RWPE2 (cell line): ENCODE measurements around the gene ARL14EP.
A peak's percentile ranks its signal among the peaks of the same experiment; 100 is the strongest.

Experiments
- ATAC-seq: fragments of 200-7000 bp; cut with Tn5 transposase; 3 replicates; pipeline ENCODE4 v1.9.1; 2021; ENCODE audit warnings: low read depth
- DNase-seq: peaks from one replicate; pipeline ENCODE4 v3.0.0-alpha.2; 2020; ENCODE audit warnings: low spot score
- H3K27ac ChIP-seq: fragments of 450-650 bp; 2 replicates; pipeline ENCODE4 v1.5.1; 2017; ENCODE audit warnings: mild to moderate bottlenecking; ENCODE audit not compliant: poor library complexity, severe bottlenecking
- H3K27me3 ChIP-seq: fragments of 250-450 bp; sonication (Bioruptor Pico); 2 replicates; pipeline ENCODE4 v1.5.1; 2021; ENCODE audit warnings: mild to moderate bottlenecking, moderate library complexity; ENCODE audit not compliant: insufficient read depth, poor library complexity, severe bottlenecking
- H3K36me3 ChIP-seq: fragments of 250-450 bp; sonication (Bioruptor Pico); 2 replicates; pipeline ENCODE4 v1.5.1; 2020; ENCODE audit warnings: low read depth, mild to moderate bottlenecking, moderate library complexity
- H3K4me1 ChIP-seq: fragments of 250-450 bp; sonication (Bioruptor Pico); 2 replicates; pipeline ENCODE4 v1.5.1; 2021; ENCODE audit warnings: mild to moderate bottlenecking, moderate library complexity; ENCODE audit not compliant: insufficient read depth, poor library complexity, severe bottlenecking
- H3K4me3 ChIP-seq: fragments of 250-450 bp; sonication (Bioruptor Pico); 2 replicates; pipeline ENCODE4 v1.5.1; 2021; ENCODE audit warnings: mild to moderate bottlenecking, moderate library complexity; ENCODE audit not compliant: severe bottlenecking
- H3K9me3 ChIP-seq: fragments of 250-450 bp; sonication (Bioruptor Pico); 2 replicates; pipeline ENCODE4 v1.5.1; 2021; ENCODE audit warnings: mild to moderate bottlenecking, moderate library complexity; ENCODE audit not compliant: severe bottlenecking
- TF ChIP-seq, protein P1 (sequence below): fragments of 450-650 bp; IDR thresholded peaks from one replicate; pipeline ENCODE4 v1.5.1; 2017; ENCODE audit warnings: mild to moderate bottlenecking, moderate library complexity; ENCODE audit not compliant: poor library complexity, severe bottlenecking

The ARL14EP gene

DNA sequence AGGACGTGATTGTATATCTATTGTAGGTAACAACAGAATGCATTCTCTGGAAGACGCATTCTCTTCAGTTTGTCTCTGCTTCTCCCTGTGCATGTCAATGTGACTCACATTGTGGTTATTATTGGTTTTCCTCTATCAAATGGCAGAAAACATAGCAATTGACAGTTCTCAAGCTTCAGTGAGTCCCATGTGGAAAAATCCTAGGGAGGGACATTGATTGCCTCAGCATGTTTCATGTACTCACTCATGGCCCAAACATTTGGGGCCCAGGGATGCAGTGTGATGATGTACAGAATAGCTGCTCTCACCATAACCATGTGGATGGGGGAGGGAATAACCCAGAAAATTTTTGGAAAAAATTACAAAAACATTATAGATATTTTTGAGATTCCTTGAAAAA, 9.3 kb upstream of the ARL14EP start:
- Histone ChIP-seq H3K4me3 (no peak overlapping the region), H3K9me3 (no peaks in the 10 kb centered on the region), H3K4me1 (no peaks in the 10 kb centered on the region), H3K27me3 (no peaks in the 10 kb centered on the region), H3K27ac (no peak overlapping the region), H3K36me3 (no peaks in the 10 kb centered on the region)
- DNase-seq: no peak
- no peak; the same call in 2 of the 3 replicates for ATAC-seq
- TF ChIP-seq, protein P1, sequence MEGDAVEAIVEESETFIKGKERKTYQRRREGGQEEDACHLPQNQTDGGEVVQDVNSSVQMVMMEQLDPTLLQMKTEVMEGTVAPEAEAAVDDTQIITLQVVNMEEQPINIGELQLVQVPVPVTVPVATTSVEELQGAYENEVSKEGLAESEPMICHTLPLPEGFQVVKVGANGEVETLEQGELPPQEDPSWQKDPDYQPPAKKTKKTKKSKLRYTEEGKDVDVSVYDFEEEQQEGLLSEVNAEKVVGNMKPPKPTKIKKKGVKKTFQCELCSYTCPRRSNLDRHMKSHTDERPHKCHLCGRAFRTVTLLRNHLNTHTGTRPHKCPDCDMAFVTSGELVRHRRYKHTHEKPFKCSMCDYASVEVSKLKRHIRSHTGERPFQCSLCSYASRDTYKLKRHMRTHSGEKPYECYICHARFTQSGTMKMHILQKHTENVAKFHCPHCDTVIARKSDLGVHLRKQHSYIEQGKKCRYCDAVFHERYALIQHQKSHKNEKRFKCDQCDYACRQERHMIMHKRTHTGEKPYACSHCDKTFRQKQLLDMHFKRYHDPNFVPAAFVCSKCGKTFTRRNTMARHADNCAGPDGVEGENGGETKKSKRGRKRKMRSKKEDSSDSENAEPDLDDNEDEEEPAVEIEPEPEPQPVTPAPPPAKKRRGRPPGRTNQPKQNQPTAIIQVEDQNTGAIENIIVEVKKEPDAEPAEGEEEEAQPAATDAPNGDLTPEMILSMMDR: no peak

DNA sequence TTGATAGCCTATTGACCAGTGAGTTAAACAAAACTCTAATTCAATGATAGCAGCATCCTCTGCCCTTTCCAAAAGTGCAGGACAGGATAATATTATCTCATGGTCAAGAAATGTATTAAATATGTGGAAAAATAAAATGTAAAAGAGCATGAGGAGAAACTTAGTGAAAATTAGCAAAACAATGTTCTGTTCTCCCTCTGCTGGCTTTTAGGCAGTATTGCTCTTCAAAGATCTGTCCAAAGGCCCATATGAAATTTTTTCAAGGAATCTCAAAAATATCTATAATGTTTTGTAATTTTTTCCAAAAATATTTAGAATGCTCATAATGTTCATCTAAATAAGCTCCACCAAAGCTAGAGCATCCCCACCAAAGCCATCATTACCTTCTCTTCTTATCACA, 8.3 kb upstream of the ARL14EP start:
- H3K9me3 ChIP-seq: no peaks in the 10 kb centered on the region
- no peak for DNase-seq

DNA sequence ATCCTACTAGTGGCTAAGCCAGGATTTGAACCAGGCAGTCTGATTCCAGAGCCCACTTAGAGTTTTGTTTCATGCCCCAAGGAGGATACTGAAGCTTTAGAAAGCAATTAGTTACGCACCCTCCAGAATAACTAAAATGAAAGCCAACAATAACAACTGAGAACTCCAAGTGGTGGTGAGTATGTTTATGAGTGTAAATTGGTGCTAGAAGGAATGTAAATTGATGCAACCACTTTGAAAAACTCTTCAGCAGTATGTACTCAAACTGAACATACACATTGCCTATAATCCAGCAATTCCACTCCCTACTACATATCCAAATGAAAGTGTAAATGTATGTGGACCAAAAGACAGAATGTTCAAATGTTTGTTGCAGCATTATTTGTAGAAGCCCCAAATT, 6.7 kb upstream of the ARL14EP start:
- DNase-seq (no peak), ATAC-seq (no peak)
- Histone ChIP-seq H3K9me3 (no peaks in the 10 kb centered on the region), H3K4me3 (no peak overlapping the region), H3K4me1 (no peaks in the 10 kb centered on the region), H3K36me3 (no peaks in the 10 kb centered on the region), H3K27ac (no peak overlapping the region), H3K27me3 (no peaks in the 10 kb centered on the region)
- TF ChIP-seq, protein P1: no peak

More for the DNA sequence above, 8.3 kb upstream of the ARL14EP start:
- Histone ChIP-seq H3K36me3 (no peaks in the 10 kb centered on the region), H3K4me3 (no peak overlapping the region), H3K27ac (no peak overlapping the region), H3K4me1 (no peaks in the 10 kb centered on the region), H3K27me3 (no peaks in the 10 kb centered on the region)
- ATAC-seq: no peak
- TF ChIP-seq, protein P1: peak; percentile 66

DNA sequence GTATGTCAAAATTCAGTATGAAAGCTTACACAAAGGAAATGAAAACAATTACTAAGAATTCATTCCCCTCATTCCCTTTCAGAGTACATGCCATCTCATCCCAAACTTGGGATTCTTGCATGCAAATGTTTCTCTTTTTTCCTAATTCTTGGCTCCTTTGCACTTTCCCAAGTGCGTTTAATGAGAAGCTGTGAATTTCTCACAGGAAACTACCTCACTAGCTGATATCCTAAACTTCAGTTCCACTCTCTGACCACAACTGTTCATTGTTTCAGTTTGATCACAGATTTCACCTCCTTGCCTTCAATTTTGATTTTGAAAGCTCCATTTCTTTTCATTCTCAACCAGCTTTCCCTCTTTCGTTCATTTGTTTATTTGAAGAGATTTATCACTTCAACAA, 5.9 kb upstream of the ARL14EP start:
- Histone ChIP-seq H3K27me3 (no peaks in the 10 kb centered on the region), H3K27ac (no peak overlapping the region), H3K9me3 (no peaks in the 10 kb centered on the region), H3K36me3 (no peaks in the 10 kb centered on the region), H3K4me1 (peaks cover under 1% of the 10 kb centered on the region), H3K4me3 (no peak overlapping the region)
- no peak for ATAC-seq
- no peak for DNase-seq
- TF ChIP-seq, protein P1: no peak

GRCh38 chr11:30321321-30321720, 1.6 kb upstream of the ARL14EP start:
- H3K27me3 ChIP-seq: no peaks in the 10 kb centered on the region
- DNase-seq: no peak
- ATAC-seq: no peak
- H3K9me3 ChIP-seq: no peaks in the 10 kb centered on the region
- no peak overlapping the region for H3K27ac ChIP-seq
- peaks cover 14% of the 10 kb centered on the region for H3K4me1 ChIP-seq
- H3K4me3 ChIP-seq: no peak overlapping the region
- H3K36me3 ChIP-seq: no peaks in the 10 kb centered on the region
- TF ChIP-seq, protein P1: no peak
